HepG2 (cell line): Measurements from ENCODE around the gene DYRK1B. TPM values are rescaled to one million over a fixed set of nuclear protein-coding genes. Genes with fewer than 3 reads are reported as not detected.

Experiments
- BCL6 ChIP-seq: IDR thresholded peaks from 2 replicates; pipeline ENCODE4 v1.6.1; 2016; ENCODE audit warnings: missing genetic modification reagents, missing compliant biosample characterization
- HMG20A ChIP-seq: IDR thresholded peaks from 2 replicates; pipeline ENCODE4 v1.6.1; 2016; ENCODE audit warnings: borderline replicate concordance
- KAT8 ChIP-seq: IDR thresholded peaks from 2 replicates; pipeline ENCODE4 v1.6.1; 2016; ENCODE audit warnings: missing genetic modification reagents, missing compliant biosample characterization
- NCOA5 ChIP-seq: sonication (generic); formaldehyde crosslinking; IDR thresholded peaks from 2 replicates; pipeline ENCODE4 v1.4.0; 2020; ENCODE audit warnings: missing genetic modification reagents
- NFKBIZ ChIP-seq: IDR thresholded peaks from 2 replicates; pipeline ENCODE4 v1.6.1; 2018; ENCODE audit warnings: missing genetic modification reagents, missing compliant biosample characterization
- RBAK ChIP-seq: sonication (generic); formaldehyde crosslinking; IDR thresholded peaks from 2 replicates; pipeline ENCODE4 v1.5.1; 2020; ENCODE audit warnings: mild to moderate bottlenecking, missing genetic modification reagents
- SCMH1 ChIP-seq: sonication (generic); formaldehyde crosslinking; IDR thresholded peaks from 2 replicates; pipeline ENCODE4 v1.9.0; 2021; ENCODE audit warnings: missing genetic modification reagents, mild to moderate bottlenecking, borderline replicate concordance
- TOPORS ChIP-seq: sonication (generic); formaldehyde crosslinking; IDR thresholded peaks from 2 replicates; pipeline ENCODE4 v1.8.0; 2023; ENCODE audit warnings: mild to moderate bottlenecking, missing genetic modification reagents
- ZMAT3 ChIP-seq: sonication (generic); formaldehyde crosslinking; conservative IDR thresholded peaks from 2 replicates; pipeline ENCODE4 v1.7.0; 2021; ENCODE audit warnings: missing genetic modification reagents
- ZNF230 ChIP-seq: sonication (generic); formaldehyde crosslinking; IDR thresholded peaks from 2 replicates; pipeline ENCODE4 v1.4.0; 2020; ENCODE audit warnings: mild to moderate bottlenecking, missing genetic modification reagents
- ZNF317 ChIP-seq: sonication (generic); formaldehyde crosslinking; IDR thresholded peaks from 2 replicates; pipeline ENCODE4 v1.5.0; 2020; ENCODE audit warnings: mild to moderate bottlenecking, missing genetic modification reagents
- ZNF605 ChIP-seq: sonication (generic); formaldehyde crosslinking; IDR thresholded peaks from 2 replicates; pipeline ENCODE4 v1.8.0; 2022; ENCODE audit warnings: mild to moderate bottlenecking, missing genetic modification reagents
- ZNF616 ChIP-seq: sonication (generic); formaldehyde crosslinking; IDR thresholded peaks from 2 replicates; pipeline ENCODE4 v1.5.0; 2020; ENCODE audit warnings: low read depth, mild to moderate bottlenecking, missing genetic modification reagents
- ZNF782 ChIP-seq: sonication (generic); formaldehyde crosslinking; IDR thresholded peaks from 2 replicates; pipeline ENCODE4 v1.4.0; 2020; ENCODE audit warnings: missing genetic modification reagents, mild to moderate bottlenecking, borderline replicate concordance
- ZNF788 ChIP-seq: sonication (generic); formaldehyde crosslinking; IDR thresholded peaks from 2 replicates; pipeline ENCODE4 v1.5.0; 2020; ENCODE audit warnings: mild to moderate bottlenecking, missing genetic modification reagents, borderline replicate concordance
- ZSCAN20 ChIP-seq: sonication (generic); formaldehyde crosslinking; IDR thresholded peaks from 2 replicates; pipeline ENCODE4 v1.4.0; 2020; ENCODE audit warnings: missing genetic modification reagents, mild to moderate bottlenecking, borderline replicate concordance
- polyA plus RNA-seq, 8 experiments: library from polyadenylated mRNA; depleted of rRNA in 3 of 8; stranded (reverse) in 7 of 8; unstranded in 1 of 8; fragments of >200 nt; fragmentation: Illumina TruSeq in 4 of 8; extraction: Trizol in 4 of 8; gene quantifications; 2 replicates each; pipeline versions ENCODE4 v1.2.1 to v1.2.3, GENCODE V29; 2011 to 2016; ENCODE audit warnings: low read depth in 4 of 8, missing spikeins in 1 of 8, mixed read lengths in 1 of 8; ENCODE audit not compliant: insufficient read depth in 1 of 8
- total RNA-seq, 5 experiments: library from RNA; depleted of rRNA; stranded (reverse); fragments of >200 nt; fragmentation: Illumina TruSeq; extraction: Trizol; gene quantifications; 2 replicates each; pipeline ENCODE4 v1.2.3, GENCODE V29; 2016; ENCODE audit warnings: low read depth in 1 of 5
- TF ChIP-seq, protein P1 (sequence below): sonication (generic); formaldehyde crosslinking; IDR thresholded peaks from one replicate; pipeline ENCODE4 v1.5.1; 2020; ENCODE audit warnings: mild to moderate bottlenecking, missing genetic modification reagents; ENCODE audit errors: not compliant biosample characterization
- TF ChIP-seq, protein P2 (sequence below): IDR thresholded peaks from 2 replicates; pipeline ENCODE4 v1.6.1; 2016; ENCODE audit warnings: missing compliant biosample characterization, missing genetic modification reagents, borderline replicate concordance
- TF ChIP-seq, protein P3 (sequence below): sonication (generic); formaldehyde crosslinking; IDR thresholded peaks from 2 replicates; pipeline ENCODE4 v1.9.0; 2022; ENCODE audit warnings: low read depth, missing genetic modification reagents

DYRK1B gene
- total and polyA plus RNA-seq, 2 of the 13 experiments (the other 11 are each of a cell fraction or from before 2014, with no cell fraction given) = 0.82 to 1.3 TPM

DNA sequence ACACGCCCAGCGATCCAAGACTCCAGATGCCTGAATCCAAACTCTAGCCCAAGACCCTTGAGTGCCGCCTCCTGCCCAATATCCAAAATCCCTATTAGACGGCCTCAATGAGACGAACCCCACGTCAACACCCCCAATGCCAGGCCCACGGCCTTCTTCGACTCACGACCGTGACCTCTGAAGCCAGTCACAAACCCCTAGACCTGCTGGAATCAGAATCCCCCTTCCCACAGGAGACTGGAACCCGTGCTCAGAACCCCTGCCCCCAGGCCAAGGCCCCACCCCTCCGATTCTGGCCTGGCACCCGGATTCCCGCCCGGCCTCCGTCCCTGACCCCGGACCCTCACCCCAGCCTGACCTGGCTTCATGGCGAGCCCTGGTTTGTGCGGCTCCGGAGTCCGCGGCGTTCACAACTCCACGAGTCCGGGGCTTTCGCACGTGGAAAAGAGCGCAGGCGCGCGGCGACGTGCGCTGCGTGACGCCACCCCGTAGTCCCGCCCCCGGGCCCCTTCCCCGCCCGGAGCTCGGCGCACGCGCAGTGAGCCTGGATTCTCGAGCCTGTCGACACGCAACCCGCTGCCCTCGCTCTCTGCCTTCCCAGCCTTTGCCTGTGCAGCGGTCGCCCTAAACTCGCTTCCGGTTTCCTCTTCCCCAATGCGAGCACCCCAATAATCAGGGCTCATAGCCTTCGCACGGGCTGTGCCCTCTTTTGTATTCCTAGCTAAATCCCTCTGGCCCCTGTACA, 12.1 kb upstream of the DYRK1B start, which contains the start of gene FBL (continued):
- TF ChIP-seq HMG20A (CRISPR knock-in tag) (no peak), SCMH1 (CRISPR knock-in tag) (no peak), ZNF230 (CRISPR knock-in tag) (no peak), ZNF788 (CRISPR knock-in tag) (peak; percentile 19; the same call in 1 of the 2 replicates), BCL6 (CRISPR knock-in tag) (0 out of 2 replicates have a peak, but pooled peaks have one; percentile 21), ZNF605 (CRISPR knock-in tag) (no peak), ZNF317 (0 out of 2 replicates have a peak, but pooled peaks have one; percentile 16), ZNF782 (CRISPR knock-in tag) (no peak), RBAK (no peak), TOPORS (no peak), ZNF616 (peak; percentile 88; the same call in 1 of the 2 replicates), ZSCAN20 (CRISPR knock-in tag) (peak; percentile 82; the same call in 1 of the 2 replicates), KAT8 (CRISPR knock-in tag) (peak; percentile 68; the same call in 1 of the 2 replicates), NCOA5 (CRISPR knock-in tag) (no peak), ZMAT3 (CRISPR knock-in tag) (peak; percentile 82), NFKBIZ (CRISPR knock-in tag) (peak; percentile 64; the same call in 1 of the 2 replicates)
- TF ChIP-seq, protein P1, sequence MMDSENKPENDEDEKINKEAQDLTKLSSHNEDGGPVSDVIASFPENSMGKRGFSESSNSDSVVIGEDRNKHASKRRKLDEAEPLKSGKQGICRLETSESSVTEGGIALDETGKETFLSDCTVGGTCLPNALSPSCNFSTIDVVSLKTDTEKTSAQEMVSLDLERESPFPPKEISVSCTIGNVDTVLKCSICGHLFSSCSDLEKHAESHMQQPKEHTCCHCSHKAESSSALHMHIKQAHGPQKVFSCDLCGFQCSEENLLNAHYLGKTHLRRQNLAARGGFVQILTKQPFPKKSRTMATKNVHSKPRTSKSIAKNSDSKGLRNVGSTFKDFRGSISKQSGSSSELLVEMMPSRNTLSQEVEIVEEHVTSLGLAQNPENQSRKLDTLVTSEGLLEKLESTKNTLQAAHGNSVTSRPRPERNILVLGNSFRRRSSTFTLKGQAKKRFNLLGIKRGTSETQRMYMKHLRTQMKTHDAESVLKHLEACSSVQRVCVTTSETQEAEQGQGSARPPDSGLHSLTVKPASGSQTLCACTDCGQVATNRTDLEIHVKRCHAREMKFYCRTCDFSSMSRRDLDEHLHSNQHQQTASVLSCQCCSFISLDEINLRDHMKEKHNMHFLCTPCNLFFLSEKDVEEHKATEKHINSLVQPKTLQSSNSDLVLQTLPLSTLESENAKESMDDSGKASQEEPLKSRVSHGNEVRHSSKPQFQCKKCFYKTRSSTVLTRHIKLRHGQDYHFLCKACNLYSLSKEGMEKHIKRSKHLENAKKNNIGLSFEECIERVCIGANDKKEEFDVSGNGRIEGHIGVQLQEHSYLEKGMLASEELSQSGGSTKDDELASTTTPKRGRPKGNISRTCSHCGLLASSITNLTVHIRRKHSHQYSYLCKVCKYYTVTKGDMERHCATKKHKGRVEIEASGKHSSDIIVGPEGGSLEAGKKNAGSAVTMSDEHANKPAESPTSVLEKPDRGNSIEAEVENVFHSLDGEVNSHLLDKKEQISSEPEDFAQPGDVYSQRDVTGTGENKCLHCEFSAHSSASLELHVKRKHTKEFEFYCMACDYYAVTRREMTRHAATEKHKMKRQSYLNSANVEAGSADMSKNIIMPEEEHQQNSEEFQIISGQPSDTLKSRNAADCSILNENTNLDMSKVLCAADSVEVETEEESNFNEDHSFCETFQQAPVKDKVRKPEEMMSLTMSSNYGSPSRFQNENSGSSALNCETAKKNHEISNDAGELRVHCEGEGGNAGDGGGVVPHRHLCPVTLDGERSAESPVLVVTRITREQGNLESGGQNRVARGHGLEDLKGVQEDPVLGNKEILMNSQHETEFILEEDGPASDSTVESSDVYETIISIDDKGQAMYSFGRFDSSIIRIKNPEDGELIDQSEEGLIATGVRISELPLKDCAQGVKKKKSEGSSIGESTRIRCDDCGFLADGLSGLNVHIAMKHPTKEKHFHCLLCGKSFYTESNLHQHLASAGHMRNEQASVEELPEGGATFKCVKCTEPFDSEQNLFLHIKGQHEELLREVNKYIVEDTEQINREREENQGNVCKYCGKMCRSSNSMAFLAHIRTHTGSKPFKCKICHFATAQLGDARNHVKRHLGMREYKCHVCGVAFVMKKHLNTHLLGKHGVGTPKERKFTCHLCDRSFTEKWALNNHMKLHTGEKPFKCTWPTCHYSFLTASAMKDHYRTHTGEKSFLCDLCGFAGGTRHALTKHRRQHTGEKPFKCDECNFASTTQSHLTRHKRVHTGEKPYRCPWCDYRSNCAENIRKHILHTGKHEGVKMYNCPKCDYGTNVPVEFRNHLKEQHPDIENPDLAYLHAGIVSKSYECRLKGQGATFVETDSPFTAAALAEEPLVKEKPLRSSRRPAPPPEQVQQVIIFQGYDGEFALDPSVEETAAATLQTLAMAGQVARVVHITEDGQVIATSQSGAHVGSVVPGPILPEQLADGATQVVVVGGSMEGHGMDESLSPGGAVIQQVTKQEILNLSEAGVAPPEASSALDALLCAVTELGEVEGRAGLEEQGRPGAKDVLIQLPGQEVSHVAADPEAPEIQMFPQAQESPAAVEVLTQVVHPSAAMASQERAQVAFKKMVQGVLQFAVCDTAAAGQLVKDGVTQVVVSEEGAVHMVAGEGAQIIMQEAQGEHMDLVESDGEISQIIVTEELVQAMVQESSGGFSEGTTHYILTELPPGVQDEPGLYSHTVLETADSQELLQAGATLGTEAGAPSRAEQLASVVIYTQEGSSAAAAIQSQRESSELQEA (CRISPR knock-in tag) = no peak
- TF ChIP-seq, protein P2, sequence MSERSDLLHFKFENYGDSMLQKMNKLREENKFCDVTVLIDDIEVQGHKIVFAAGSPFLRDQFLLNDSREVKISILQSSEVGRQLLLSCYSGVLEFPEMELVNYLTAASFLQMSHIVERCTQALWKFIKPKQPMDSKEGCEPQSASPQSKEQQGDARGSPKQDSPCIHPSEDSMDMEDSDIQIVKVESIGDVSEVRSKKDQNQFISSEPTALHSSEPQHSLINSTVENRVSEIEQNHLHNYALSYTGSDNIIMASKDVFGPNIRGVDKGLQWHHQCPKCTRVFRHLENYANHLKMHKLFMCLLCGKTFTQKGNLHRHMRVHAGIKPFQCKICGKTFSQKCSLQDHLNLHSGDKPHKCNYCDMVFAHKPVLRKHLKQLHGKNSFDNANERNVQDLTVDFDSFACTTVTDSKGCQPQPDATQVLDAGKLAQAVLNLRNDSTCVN (CRISPR knock-in tag) = peak; percentile 62
- TF ChIP-seq, protein P3, sequence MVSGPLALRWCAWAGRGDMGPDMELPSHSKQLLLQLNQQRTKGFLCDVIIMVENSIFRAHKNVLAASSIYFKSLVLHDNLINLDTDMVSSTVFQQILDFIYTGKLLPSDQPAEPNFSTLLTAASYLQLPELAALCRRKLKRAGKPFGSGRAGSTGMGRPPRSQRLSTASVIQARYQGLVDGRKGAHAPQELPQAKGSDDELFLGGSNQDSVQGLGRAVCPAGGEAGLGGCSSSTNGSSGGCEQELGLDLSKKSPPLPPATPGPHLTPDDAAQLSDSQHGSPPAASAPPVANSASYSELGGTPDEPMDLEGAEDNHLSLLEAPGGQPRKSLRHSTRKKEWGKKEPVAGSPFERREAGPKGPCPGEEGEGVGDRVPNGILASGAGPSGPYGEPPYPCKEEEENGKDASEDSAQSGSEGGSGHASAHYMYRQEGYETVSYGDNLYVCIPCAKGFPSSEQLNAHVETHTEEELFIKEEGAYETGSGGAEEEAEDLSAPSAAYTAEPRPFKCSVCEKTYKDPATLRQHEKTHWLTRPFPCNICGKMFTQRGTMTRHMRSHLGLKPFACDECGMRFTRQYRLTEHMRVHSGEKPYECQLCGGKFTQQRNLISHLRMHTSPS (CRISPR knock-in tag) = no peak
